Mesothelial cell of epicardium (in vitro differentiated cells): ENCODE results near the gene ZBTB47. TPM values are rescaled to one million over a fixed set of nuclear protein-coding genes. Genes with fewer than 3 reads are reported as not detected.

Experiments
- DNase-seq, 2 experiments: peaks; one replicate each; pipeline ENCODE4 v3.0.0; 2021; ENCODE audit warnings: low spot score in 2 of 2; ENCODE audit not compliant: unreplicated experiment in 2 of 2
- H3K27ac Mint-ChIP-seq: 2 replicates; pipeline ENCODE4 v1.8.0; 2021; ENCODE audit warnings: mixed read lengths
- H3K27me3 Mint-ChIP-seq: 2 replicates; pipeline ENCODE4 v1.8.0; 2021; ENCODE audit warnings: low read depth, mixed read lengths
- H3K36me3 Mint-ChIP-seq: 2 replicates; pipeline ENCODE4 v1.8.0; 2021; ENCODE audit warnings: mixed read lengths
- H3K4me1 Mint-ChIP-seq: 2 replicates; pipeline ENCODE4 v1.8.0; 2021; ENCODE audit warnings: mixed read lengths
- H3K4me3 Mint-ChIP-seq: 2 replicates; pipeline ENCODE4 v1.8.0; 2021; ENCODE audit warnings: mild to moderate bottlenecking, moderate library complexity, mixed read lengths
- H3K9me3 Mint-ChIP-seq: 2 replicates; pipeline ENCODE4 v1.8.0; 2021; ENCODE audit warnings: mixed read lengths
- total RNA-seq: library from RNA; stranded (reverse); gene quantifications from 3 replicates; pipeline ENCODE4 v1.2.1, GENCODE V29; 2021
- TF ChIP-seq, protein P1 (sequence below): fragments of 200-600 bp; sonication (generic); IDR thresholded peaks from one replicate; pipeline ENCODE4 v1.5.0; 2021; ENCODE audit warnings: antibody characterized with exemption; ENCODE audit not compliant: unreplicated experiment

Gene ZBTB47
- total RNA-seq, 1 donor from 2014 or later, result 23.6 TPM

DNA sequence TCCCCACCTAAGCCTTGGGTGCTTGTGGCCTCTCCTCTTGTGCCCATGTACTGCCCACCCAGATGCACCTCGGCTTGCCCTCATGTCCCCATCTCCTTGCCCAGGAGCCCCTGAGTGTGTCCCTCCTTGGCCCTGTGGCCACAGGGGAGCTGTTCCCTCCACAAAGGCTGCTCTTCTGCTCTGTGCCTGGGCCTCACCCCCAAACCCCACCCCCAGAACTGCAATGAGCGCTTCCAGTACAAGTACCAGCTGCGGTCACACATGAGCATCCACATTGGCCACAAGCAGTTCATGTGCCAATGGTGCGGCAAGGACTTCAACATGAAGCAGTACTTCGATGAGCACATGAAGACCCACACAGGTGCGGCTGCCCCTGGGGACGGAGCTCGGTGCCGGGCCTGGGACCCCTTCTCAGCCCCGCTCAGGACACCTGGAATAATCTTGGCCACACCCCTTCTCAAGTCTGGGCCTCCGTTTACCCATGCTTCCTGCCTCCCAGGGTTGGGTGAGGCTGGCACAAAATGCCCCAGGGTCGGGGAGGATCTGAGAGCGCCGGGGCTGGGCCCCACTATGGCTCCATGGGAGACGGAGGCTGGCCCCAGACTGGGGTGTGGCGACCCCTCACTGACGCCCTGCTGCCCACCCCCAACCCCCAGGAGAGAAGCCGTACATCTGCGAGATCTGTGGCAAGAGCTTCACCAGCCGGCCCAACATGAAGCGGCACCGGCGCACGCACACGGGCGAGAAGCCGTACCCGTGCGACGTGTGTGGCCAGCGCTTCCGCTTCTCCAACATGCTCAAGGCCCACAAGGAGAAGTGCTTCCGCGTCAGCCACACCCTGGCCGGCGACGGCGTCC is 10.3 kb downstream of the ZBTB47 start:
- DNase-seq, result no peak

DNA sequence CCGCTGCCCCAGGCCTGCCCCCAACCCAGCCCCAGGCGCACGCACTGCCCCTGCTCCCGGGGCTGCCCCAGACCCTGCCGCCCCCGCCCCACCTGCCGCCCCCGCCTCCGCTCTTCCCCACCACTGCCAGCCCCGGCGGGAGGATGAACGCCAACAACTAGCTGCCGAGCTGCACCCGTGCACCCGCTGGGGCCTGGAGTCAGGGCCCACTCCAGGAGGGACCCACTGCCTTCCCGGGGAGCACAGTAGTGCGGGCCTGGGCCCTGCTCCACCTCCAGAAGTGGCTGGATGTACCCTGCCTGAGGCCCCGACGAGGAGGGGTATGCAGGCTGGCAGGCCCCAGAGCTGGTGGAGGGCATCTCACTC is 10.9 kb downstream of the ZBTB47 start:
- Mint-ChIP-seq H3K4me3 (no peak overlapping the region), H3K9me3 (no peaks in the 10 kb centered on the region), H3K27me3 (no peaks in the 10 kb centered on the region), H3K27ac (no peak overlapping the region), H3K4me1 (no peaks in the 10 kb centered on the region), H3K36me3 (peaks cover 8% of the 10 kb centered on the region)
- DNase-seq, result no peak
- TF ChIP-seq, protein P1, sequence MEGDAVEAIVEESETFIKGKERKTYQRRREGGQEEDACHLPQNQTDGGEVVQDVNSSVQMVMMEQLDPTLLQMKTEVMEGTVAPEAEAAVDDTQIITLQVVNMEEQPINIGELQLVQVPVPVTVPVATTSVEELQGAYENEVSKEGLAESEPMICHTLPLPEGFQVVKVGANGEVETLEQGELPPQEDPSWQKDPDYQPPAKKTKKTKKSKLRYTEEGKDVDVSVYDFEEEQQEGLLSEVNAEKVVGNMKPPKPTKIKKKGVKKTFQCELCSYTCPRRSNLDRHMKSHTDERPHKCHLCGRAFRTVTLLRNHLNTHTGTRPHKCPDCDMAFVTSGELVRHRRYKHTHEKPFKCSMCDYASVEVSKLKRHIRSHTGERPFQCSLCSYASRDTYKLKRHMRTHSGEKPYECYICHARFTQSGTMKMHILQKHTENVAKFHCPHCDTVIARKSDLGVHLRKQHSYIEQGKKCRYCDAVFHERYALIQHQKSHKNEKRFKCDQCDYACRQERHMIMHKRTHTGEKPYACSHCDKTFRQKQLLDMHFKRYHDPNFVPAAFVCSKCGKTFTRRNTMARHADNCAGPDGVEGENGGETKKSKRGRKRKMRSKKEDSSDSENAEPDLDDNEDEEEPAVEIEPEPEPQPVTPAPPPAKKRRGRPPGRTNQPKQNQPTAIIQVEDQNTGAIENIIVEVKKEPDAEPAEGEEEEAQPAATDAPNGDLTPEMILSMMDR, result no peak

More for the DNA sequence above, 10.3 kb downstream of the ZBTB47 start:
- H3K27me3 Mint-ChIP-seq, result no peaks in the 10 kb centered on the region
- H3K4me1 Mint-ChIP-seq, result no peaks in the 10 kb centered on the region
- H3K4me3 Mint-ChIP-seq, result no peak overlapping the region
- TF ChIP-seq, protein P1, result no peak
- H3K36me3 Mint-ChIP-seq, result peaks cover 8% of the 10 kb centered on the region
- H3K27ac Mint-ChIP-seq, result no peak overlapping the region
- H3K9me3 Mint-ChIP-seq, result no peaks in the 10 kb centered on the region

DNA sequence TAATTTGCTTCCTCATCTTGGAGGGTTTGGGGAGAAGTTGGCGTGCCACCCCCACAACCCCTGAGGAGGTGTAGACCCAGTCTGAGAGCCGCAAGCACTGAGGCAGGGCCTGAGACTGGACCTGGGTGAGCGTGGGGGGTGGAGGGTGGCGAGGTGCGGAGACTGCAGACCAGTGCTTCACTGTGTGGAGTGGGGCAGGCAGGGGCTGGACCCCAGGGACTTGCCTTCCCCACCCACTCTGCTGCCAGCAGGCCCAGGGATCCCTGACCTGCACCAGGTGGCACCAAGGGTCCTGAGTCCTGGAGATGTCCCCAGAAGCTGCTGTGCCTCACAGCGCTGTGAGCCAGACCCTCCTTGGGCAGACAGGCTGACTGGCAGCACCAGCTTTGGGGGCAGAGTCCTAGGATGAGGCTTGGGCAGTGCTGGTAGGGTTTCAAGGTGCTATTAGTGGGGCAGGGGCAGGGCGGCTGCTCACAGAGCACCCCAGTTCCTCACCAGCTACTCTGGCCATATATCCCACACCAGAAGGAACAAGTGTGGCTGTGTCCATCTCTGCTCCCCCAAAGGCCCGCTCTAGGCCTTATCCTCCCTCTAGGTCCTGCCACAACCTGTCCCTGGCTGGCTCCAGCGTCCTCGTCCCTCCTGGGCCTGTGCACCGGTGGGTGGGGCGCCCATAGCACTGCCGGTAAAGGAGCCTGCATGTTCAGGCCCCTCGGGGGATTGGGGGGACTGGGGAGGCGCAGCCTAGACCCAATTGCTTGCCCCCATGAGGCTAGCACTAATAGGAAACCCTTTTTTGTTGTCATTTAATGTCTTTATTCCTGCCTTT is 11.8 kb downstream of the ZBTB47 start:
- Mint-ChIP-seq H3K27me3 (peaks cover 1% of the 10 kb centered on the region), H3K9me3 (no peaks in the 10 kb centered on the region), H3K27ac (no peak overlapping the region), H3K4me1 (no peaks in the 10 kb centered on the region), H3K36me3 (peaks cover 3% of the 10 kb centered on the region), H3K4me3 (no peak overlapping the region)
- DNase-seq, result no peak
- TF ChIP-seq, protein P1, result no peak

DNA sequence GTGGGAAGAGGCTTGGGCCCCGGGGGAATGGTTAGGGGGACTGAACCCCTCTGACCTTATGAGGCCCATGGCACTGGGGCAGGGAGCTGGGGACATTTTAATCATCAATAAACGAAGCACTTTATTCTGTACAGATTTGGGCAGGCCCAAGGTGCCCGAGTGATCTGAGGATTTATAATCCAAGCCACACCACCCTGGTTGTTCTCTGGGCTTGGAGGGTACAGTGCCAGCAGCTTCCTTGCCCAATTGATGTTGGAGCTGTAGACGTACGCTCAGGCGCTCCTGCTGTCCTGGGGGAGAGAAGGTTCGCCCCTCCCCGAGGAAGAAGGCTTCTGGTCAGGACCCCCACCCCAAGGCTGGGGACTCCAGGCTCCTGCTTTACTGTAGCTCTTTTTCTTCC is 12.5 kb downstream of the ZBTB47 start:
- Mint-ChIP-seq H3K4me3 (no peak overlapping the region), H3K4me1 (no peaks in the 10 kb centered on the region), H3K27me3 (peaks cover 5% of the 10 kb centered on the region), H3K9me3 (no peaks in the 10 kb centered on the region), H3K36me3 (no peaks in the 10 kb centered on the region), H3K27ac (no peak overlapping the region)
- TF ChIP-seq, protein P1, result no peak
- DNase-seq, result peak in 1 of 2 experiments; percentile 29

DNA sequence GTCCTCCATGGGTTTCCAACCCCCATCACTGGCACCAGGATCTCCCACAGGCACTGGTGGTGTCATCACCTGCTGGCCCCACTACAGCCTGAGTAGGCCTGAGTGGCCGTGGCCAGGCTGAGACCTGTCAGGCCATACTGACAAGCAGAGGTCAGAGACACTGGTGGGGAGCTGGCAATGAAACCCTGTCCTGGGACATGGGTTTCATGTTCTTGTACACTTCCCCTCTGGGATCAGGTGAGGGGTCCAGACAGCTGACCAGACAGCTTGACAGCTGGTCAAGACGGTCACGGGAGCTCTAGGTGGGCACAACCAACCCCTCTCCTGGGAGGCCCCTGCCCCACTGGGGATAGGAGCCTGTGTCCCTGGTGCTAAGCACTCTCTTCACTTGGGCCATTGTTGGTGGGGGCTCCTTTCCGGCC is 13.1 kb downstream of the ZBTB47 start:
- peak in 1 of 2 experiments; percentile 34 for DNase-seq
- Mint-ChIP-seq H3K36me3 (no peaks in the 10 kb centered on the region), H3K27me3 (peaks cover 6% of the 10 kb centered on the region), H3K9me3 (no peaks in the 10 kb centered on the region), H3K4me3 (no peak overlapping the region), H3K27ac (no peak overlapping the region), H3K4me1 (no peaks in the 10 kb centered on the region)
- TF ChIP-seq, protein P1, result no peak
